ENCODE results near the gene KLK5.

GRCh38 chr19:50981587-50982146 is 28.8 kb upstream of the KLK5 start:
- TF ChIP-seq POLR2A (IDR thresholded peaks at IDR 0.05; ENCODE audit: low read depth) (no peak), CTCF (IDR thresholded peaks at IDR 0.05) (no peak), EP300 (IDR thresholded peaks at IDR 0.05) (no peak), POLR2AphosphoS5 (IDR thresholded peaks at IDR 0.05) (no peak)

All from esophagus muscularis mucosa (tissue), 4 donors.